BJ (cell line): ENCODE results near the gene IDNK. TPM values are rescaled to one million over a fixed set of nuclear protein-coding genes. Genes with fewer than 3 reads are reported as not detected.

Experiments used
- CTCF ChIA-PET: fragments of 350-600 bp; formaldehyde crosslinking; extraction: SDS; loops from one replicate; lab custom pipeline; 2021; ENCODE audit warnings: antibody characterized with exemption, inconsistent platforms; lab: Yijun Ruan, JAX
- POLR2A ChIA-PET: fragments of 300-600 bp; sonication (Branson Sonifier 250); formaldehyde crosslinking; extraction: SDS; loops from one replicate; lab custom pipeline; 2021; ENCODE audit warnings: antibody characterized with exemption; lab: Charles Lee
- DNase-seq: peaks from one replicate; pipeline ENCODE4 v3.0.0-alpha.2; 2011; ENCODE audit warnings: low read depth
- H3K27me3 ChIP-seq: 2 replicates; pipeline ENCODE4 v1.6.0; 2011; ENCODE audit warnings: low read length; ENCODE audit not compliant: control insufficient read depth, insufficient read depth
- H3K36me3 ChIP-seq: 2 replicates; pipeline ENCODE4 v1.5.1; 2011; ENCODE audit warnings: low read length; ENCODE audit not compliant: control insufficient read depth, insufficient read depth
- H3K4me3 ChIP-seq: 2 replicates; pipeline ENCODE4 v1.5.1; 2011; ENCODE audit warnings: low read depth, mild to moderate bottlenecking, control low read depth, low read length
- CTCF ChIP-seq: IDR thresholded peaks from 2 replicates; pipeline ENCODE4 v1.5.1; 2011; ENCODE audit warnings: low read depth, mild to moderate bottlenecking, control low read depth, inconsistent platforms, low read length, moderate library complexity; ENCODE audit not compliant: insufficient read depth
- polyA plus RNA-seq: library from polyadenylated mRNA; depleted of rRNA; stranded (reverse); fragments of >200 nt; gene quantifications from 2 replicates; pipeline ENCODE4 v1.2.3, GENCODE V29; 2011

Gene IDNK
- polyA plus RNA-seq, 1 experiment, result 2.7 TPM

GRCh38 chr9:83584995-83585394, 37.9 kb upstream of the IDNK start:
- DNase-seq, result no peak
- Histone ChIP-seq H3K27me3 (no peaks in the 10 kb centered on the region), H3K4me3 (no peak overlapping the region), H3K36me3 (no peaks in the 10 kb centered on the region)
- TF ChIP-seq CTCF, result no peak
- POLR2A ChIA-PET, result no interaction called here
- CTCF ChIA-PET, result interaction anchor here (0.9 to 1.4 kb wide), 4 partner anchors 10 to 34 kb away, joined by 3 to 6 read pairs (median 4); no protein-coding TSS in a partner anchor

- CTCF ChIA-PET, result no interaction called here
Observed at GRCh38 chr9:83588256-83588655, 34.7 kb upstream of the IDNK start.

GRCh38 chr9:83596899-83597504, 25.9 kb upstream of the IDNK start:
- POLR2A ChIA-PET, result no interaction called here
- peak; percentile 60 for TF ChIP-seq CTCF
- Histone ChIP-seq H3K27me3 (no peaks in the 10 kb centered on the region; the same call in 1 of the 2 replicates), H3K4me3 (no peak overlapping the region), H3K36me3 (no peaks in the 10 kb centered on the region)
- CTCF ChIA-PET, result interaction anchor here (0.8 to 1.6 kb wide), 7 partner anchors 9 to 262 kb away, joined by 3 to 6 read pairs (median 4); no protein-coding TSS in a partner anchor
- DNase-seq, result no peak

More at GRCh38 chr9:83588256-83588655, 34.7 kb upstream of the IDNK start:
- Histone ChIP-seq H3K4me3 (no peak overlapping the region), H3K36me3 (no peaks in the 10 kb centered on the region), H3K27me3 (no peaks in the 10 kb centered on the region)
- POLR2A ChIA-PET, result no interaction called here
- no peak for DNase-seq
- TF ChIP-seq CTCF, result no peak

GRCh38 chr9:83598487-83598886, 24.5 kb upstream of the IDNK start:
- ChIA-PET POLR2A (no interaction called here), CTCF (interaction anchor here (1.0 to 1.5 kb wide), 3 partner anchors 14 to 264 kb away, joined by 3 to 5 read pairs (median 3); no protein-coding TSS in a partner anchor)
- DNase-seq, result no peak
- no peaks in the 10 kb centered on the region for H3K36me3 ChIP-seq
- TF ChIP-seq CTCF, result no peak
- H3K27me3 ChIP-seq, result no peaks in the 10 kb centered on the region; the same call in 1 of the 2 replicates
- no peak overlapping the region for H3K4me3 ChIP-seq

- POLR2A ChIA-PET, result no interaction called here
- DNase-seq, result no peak
- Histone ChIP-seq H3K36me3 (no peaks in the 10 kb centered on the region), H3K4me3 (no peak overlapping the region), H3K27me3 (no peaks in the 10 kb centered on the region; the same call in 1 of the 2 replicates)
- CTCF ChIA-PET, result interaction anchor here (1.0 to 1.5 kb wide), 3 partner anchors 15 to 264 kb away, joined by 3 to 5 read pairs (median 3); no protein-coding TSS in a partner anchor
- no peak for TF ChIP-seq CTCF
Observed at GRCh38 chr9:83599071-83599470, 23.9 kb upstream of the IDNK start.
